ENCODE results near the gene CCNK.

The CCNK gene

GRCh38 chr14:99556134-99556791 is 75.1 kb downstream of the CCNK start:
- no peak for DNase-seq (ENCODE audit: low read depth)
- no peak overlapping the region for H3K4me3 ChIP-seq (ENCODE audit: low read depth, low read length)
- no peak for TF ChIP-seq MAX (IDR thresholded peaks at IDR 0.05; ENCODE audit: low read depth, low read length)
- TF ChIP-seq, protein P1, sequence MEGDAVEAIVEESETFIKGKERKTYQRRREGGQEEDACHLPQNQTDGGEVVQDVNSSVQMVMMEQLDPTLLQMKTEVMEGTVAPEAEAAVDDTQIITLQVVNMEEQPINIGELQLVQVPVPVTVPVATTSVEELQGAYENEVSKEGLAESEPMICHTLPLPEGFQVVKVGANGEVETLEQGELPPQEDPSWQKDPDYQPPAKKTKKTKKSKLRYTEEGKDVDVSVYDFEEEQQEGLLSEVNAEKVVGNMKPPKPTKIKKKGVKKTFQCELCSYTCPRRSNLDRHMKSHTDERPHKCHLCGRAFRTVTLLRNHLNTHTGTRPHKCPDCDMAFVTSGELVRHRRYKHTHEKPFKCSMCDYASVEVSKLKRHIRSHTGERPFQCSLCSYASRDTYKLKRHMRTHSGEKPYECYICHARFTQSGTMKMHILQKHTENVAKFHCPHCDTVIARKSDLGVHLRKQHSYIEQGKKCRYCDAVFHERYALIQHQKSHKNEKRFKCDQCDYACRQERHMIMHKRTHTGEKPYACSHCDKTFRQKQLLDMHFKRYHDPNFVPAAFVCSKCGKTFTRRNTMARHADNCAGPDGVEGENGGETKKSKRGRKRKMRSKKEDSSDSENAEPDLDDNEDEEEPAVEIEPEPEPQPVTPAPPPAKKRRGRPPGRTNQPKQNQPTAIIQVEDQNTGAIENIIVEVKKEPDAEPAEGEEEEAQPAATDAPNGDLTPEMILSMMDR (IDR thresholded peaks at IDR 0.05; ENCODE audit: low read depth, low read length): no peak
- TF ChIP-seq MYC (IDR thresholded peaks at IDR 0.05; ENCODE audit: low read depth, low read length): no peak

DNA sequence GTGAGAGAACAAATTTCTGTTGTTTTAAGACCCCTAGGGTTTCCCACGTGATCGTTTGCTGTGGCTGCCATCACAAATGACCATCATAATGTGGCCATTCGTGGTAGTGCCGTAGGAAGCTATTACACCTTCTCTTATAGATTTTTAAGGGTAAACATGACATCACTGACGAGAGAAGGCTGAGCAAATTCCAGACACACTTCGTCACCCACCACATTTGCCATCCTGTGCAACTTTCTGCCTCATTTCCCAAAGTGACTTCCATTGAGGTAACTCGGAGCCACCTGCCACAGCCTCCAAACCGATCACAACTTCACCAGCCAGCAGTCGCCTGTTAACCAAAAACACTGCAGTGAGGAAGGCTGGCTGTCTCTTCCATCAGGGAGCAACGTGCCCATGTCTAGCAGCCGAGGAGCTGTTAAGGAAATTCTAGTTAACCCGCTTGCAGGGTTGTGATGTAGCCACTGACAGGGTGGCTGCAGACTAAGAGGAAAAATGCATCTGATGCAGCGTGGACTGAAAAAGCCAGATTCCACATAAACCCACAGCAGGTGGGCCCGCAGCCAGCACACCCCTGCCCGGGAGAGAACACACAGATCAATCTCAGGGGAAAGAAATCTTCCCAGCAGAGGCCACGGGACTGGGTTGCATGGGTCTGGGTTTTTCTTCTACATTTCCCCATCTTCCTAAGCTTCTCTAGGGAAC is 78.2 kb downstream of the CCNK start:
- no peak for DNase-seq (ENCODE audit: low read depth)
- no peak overlapping the region for H3K4me3 ChIP-seq (ENCODE audit: low read depth, low read length)
- TF ChIP-seq MAX (IDR thresholded peaks at IDR 0.05; ENCODE audit: low read depth, low read length): no peak
- no peak for TF ChIP-seq MYC (IDR thresholded peaks at IDR 0.05; ENCODE audit: low read depth, low read length)
- no peak for TF ChIP-seq POLR2A (IDR thresholded peaks at IDR 0.05; ENCODE audit: extremely low read depth, insufficient read length)
- TF ChIP-seq, protein P1 (IDR thresholded peaks at IDR 0.05; ENCODE audit: low read depth, low read length): no peak

GRCh38 chr14:99560403-99560802 is 79.2 kb downstream of the CCNK start:
- TF ChIP-seq MYC (IDR thresholded peaks at IDR 0.05; ENCODE audit: low read depth, low read length): no peak
- no peak for TF ChIP-seq POLR2A (IDR thresholded peaks at IDR 0.05; ENCODE audit: extremely low read depth, insufficient read length)
- TF ChIP-seq, protein P1 (IDR thresholded peaks at IDR 0.05; ENCODE audit: low read depth, low read length): no peak
- TF ChIP-seq MAX (IDR thresholded peaks at IDR 0.05; ENCODE audit: low read depth, low read length): no peak
- DNase-seq (ENCODE audit: low read depth): no peak

DNA sequence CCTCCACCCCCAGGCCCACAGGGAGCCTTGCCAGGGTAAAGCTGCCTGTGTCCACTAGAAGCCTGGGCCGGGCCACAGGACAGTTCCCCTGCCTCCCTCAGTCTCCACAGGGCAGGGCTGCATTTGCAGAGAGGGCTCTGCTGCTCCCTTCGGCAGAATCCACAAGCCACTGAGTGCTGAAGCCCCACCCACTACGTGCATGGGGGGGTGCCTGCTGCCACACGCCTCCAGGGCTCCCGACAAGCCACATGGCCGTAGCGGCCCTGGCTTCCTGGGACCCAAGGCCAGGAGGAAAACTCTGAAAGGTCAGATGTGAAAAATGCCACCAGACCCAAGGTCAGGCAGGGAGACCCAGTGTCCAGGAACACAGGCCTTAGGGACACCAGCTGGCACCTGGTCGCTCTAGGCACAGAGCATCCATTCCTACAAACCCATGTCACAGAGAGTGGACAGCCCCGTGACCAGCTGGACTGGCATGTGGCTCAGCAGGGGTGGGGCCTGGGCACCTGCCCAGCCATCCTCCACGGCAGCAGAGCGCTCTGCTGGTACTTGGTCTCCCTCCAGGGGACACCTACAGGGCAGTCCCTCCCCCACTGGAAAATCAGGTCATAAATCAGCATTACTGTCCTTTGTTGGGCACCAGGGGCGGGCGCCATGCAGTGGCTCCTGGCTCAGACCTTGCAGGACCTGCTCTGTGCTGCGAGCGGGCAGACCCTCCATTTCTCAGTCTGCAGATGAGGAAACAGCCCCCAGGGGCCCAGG is 79.9 kb downstream of the CCNK start:
- no peak overlapping the region for H3K4me3 ChIP-seq (ENCODE audit: low read depth, low read length)
- TF ChIP-seq POLR2A (IDR thresholded peaks at IDR 0.05; ENCODE audit: extremely low read depth, insufficient read length) (no peak), MYC (IDR thresholded peaks at IDR 0.05; ENCODE audit: low read depth, low read length) (no peak), MAX (IDR thresholded peaks at IDR 0.05; ENCODE audit: low read depth, low read length) (no peak)
- TF ChIP-seq, protein P1 (IDR thresholded peaks at IDR 0.05; ENCODE audit: low read depth, low read length): no peak
- DNase-seq (ENCODE audit: low read depth): peak; percentile 18

More at GRCh38 chr14:99560403-99560802, 79.2 kb downstream of the CCNK start:
- no peak overlapping the region for H3K4me3 ChIP-seq (ENCODE audit: low read depth, low read length)

GRCh38 chr14:99561864-99562263 is 80.7 kb downstream of the CCNK start:
- no peak for DNase-seq (ENCODE audit: low read depth)

More at GRCh38 chr14:99561864-99562263, 80.7 kb downstream of the CCNK start:
- TF ChIP-seq, protein P1 (IDR thresholded peaks at IDR 0.05; ENCODE audit: low read depth, low read length): no peak
- TF ChIP-seq POLR2A (IDR thresholded peaks at IDR 0.05; ENCODE audit: extremely low read depth, insufficient read length) (no peak), MAX (IDR thresholded peaks at IDR 0.05; ENCODE audit: low read depth, low read length) (no peak), MYC (IDR thresholded peaks at IDR 0.05; ENCODE audit: low read depth, low read length) (no peak)
- no peak overlapping the region for H3K4me3 ChIP-seq (ENCODE audit: low read depth, low read length)

Data from NB4 (cell line).